Uterus (tissue), 4 donors: ENCODE measurements around the gene RAB27A. TPM values are rescaled to one million over a fixed set of nuclear protein-coding genes. Genes with fewer than 3 reads are reported as not detected.

Source experiments
- DNase-seq, 2 donors: peaks; one replicate each; pipeline ENCODE4 v3.0.0-alpha.2; 2019 to 2020
- H3K27ac ChIP-seq, 2 donors: fragments of 200-600 bp; sonication (generic); 1 replicate in 1 of 2; 2 replicates in 1 of 2; pipeline ENCODE4 v1.5.1; 2016 to 2018
- H3K27me3 ChIP-seq, 2 donors: fragments of 200-600 bp; sonication (generic); one replicate each; pipeline ENCODE4 v1.5.1; 2018 to 2019; ENCODE audit warnings: control low read depth in 1 of 2
- H3K36me3 ChIP-seq, 2 donors: fragments of 200-600 bp; sonication (generic); one replicate each; pipeline ENCODE4 v1.5.1; 2019; ENCODE audit warnings: control low read depth in 1 of 2
- H3K4me1 ChIP-seq, 2 donors: fragments of 200-600 bp; sonication (generic); one replicate each; pipeline ENCODE4 v1.5.1; 2018 to 2019; ENCODE audit warnings: control low read depth in 1 of 2
- H3K4me3 ChIP-seq, 2 donors: fragments of 200-600 bp; sonication (generic); 1 replicate in 1 of 2; 2 replicates in 1 of 2; pipeline ENCODE4 v1.5.1; 2018 to 2019; ENCODE audit warnings: mild to moderate bottlenecking in 1 of 2
- H3K9me3 ChIP-seq, 2 donors: fragments of 200-600 bp; sonication (generic); one replicate each; pipeline ENCODE4 v1.5.1; 2019; ENCODE audit warnings: control low read depth in 1 of 2
- POLR2A ChIP-seq, 2 donors: fragments of 450-650 bp; IDR thresholded peaks; one replicate each; pipeline ENCODE4 v1.6.1; 2016; ENCODE audit warnings: antibody characterized with exemption in 2 of 2, mild to moderate bottlenecking in 1 of 2, moderate library complexity in 1 of 2
- intact Hi-C: fragments of 100-400 bp; cut with DNase I; formaldehyde crosslinking; loops from one replicate; pipeline ENCODE4 v1.15.1; 2023; ENCODE audit warnings: low total_unique reads
- total RNA-seq, 4 donors: library from RNA; depleted of rRNA in 3 of 4; stranded (reverse); fragments of >200 nt in 3 of 4; gene quantifications; one replicate each; pipeline versions ENCODE4 v1.1.0 to v1.2.4, GENCODE V29; 2014 to 2023
- TF ChIP-seq, protein P1 (sequence below), 4 experiments: fragments of 200-600 bp in 2 of 4; fragments of 450-650 bp in 2 of 4; sonication (generic) in 2 of 4; IDR thresholded peaks; one replicate each; pipeline ENCODE4 v1.5.1; 2016 to 2019; ENCODE audit warnings: antibody characterized with exemption in 4 of 4, mild to moderate bottlenecking in 2 of 4, moderate library complexity in 1 of 4
- donor health status: DM: yes; HTN: yes; CAD: no.

The RAB27A gene
- total RNA-seq, 4 donors from 2014 or later = 6.4 to 32.9 (median 16.5) TPM

DNA sequence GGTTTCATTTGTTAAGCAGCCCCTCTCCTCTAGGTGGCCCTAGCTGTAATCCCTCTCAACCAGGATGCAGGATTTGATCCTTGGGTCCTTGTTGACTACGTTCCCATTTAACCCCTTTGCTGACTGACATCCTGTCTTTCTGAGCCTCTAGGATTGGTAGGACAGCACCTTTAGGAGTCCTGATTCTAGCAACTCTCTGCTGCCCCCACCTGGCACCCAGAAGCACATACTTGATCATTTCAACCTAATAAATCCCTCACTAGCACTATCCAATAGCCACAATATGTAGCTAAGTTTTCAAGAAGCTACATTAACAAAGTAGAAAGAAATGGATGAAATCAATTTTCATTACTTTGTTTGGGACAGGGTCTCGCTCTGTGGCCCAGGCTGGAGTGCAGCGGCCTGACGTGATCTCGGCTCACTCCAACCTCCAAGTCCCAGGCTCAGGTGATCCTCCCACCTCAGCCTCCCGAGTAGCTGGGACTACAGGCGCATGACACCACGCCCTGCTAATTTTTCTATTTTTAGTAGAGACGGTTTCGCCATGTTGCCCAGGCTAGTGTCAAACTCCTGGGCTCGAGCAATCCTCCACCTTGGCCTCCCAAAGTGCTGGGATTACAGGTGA, 121.2 kb downstream of the RAB27A start:
- H3K4me3 ChIP-seq = no peak overlapping the region
- H3K36me3 ChIP-seq = no peaks in the 10 kb centered on the region
- H3K9me3 ChIP-seq = no peaks in the 10 kb centered on the region
- TF ChIP-seq, protein P1, sequence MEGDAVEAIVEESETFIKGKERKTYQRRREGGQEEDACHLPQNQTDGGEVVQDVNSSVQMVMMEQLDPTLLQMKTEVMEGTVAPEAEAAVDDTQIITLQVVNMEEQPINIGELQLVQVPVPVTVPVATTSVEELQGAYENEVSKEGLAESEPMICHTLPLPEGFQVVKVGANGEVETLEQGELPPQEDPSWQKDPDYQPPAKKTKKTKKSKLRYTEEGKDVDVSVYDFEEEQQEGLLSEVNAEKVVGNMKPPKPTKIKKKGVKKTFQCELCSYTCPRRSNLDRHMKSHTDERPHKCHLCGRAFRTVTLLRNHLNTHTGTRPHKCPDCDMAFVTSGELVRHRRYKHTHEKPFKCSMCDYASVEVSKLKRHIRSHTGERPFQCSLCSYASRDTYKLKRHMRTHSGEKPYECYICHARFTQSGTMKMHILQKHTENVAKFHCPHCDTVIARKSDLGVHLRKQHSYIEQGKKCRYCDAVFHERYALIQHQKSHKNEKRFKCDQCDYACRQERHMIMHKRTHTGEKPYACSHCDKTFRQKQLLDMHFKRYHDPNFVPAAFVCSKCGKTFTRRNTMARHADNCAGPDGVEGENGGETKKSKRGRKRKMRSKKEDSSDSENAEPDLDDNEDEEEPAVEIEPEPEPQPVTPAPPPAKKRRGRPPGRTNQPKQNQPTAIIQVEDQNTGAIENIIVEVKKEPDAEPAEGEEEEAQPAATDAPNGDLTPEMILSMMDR (IDR thresholded peaks at IDR 0.05) = peak in 2 of 4 experiments; percentile 35 to 39
- no peak for TF ChIP-seq POLR2A (IDR thresholded peaks at IDR 0.05)
- H3K27ac ChIP-seq = no peak overlapping the region
- H3K4me1 ChIP-seq = no peaks in the 10 kb centered on the region
- DNase-seq = no peak
- intact Hi-C loops = no loop called here
- no peaks in the 10 kb centered on the region for H3K27me3 ChIP-seq

DNA sequence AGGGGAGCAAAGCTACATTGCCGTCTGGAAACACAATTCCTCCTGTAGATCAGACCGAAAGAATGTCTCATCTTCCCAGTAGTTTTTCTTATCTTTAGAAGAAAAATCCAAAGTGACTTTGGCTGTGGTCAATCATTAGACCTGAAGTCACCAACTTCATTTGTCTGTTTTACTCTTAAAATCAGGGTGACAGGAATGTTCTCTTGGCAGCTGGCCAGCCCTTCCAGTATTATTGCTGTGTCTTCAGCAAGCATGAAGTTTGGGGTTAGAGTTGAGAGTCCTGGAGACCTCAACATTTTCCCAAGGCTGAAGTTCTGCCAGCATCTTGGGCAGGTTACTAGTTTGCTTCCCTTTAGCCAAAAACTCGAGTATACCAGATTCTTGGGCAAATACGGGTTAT, 125.3 kb downstream of the RAB27A start:
- intact Hi-C loops = no loop called here
- Histone ChIP-seq H3K27ac (no peak overlapping the region), H3K4me1 (no peaks in the 10 kb centered on the region), H3K27me3 (no peaks in the 10 kb centered on the region), H3K36me3 (no peaks in the 10 kb centered on the region), H3K9me3 (no peaks in the 10 kb centered on the region), H3K4me3 (no peak overlapping the region)
- no peak for TF ChIP-seq POLR2A (IDR thresholded peaks at IDR 0.05)
- TF ChIP-seq, protein P1 (IDR thresholded peaks at IDR 0.05) = no peak
- DNase-seq = no peak

Other genes starting within 250 kb of the RAB27A start
- 100 to 1,000 TPM; 116 to 162 (median 120) TPM for gene RSL24D1, start 92.9 kb downstream of the RAB27A start, total RNA-seq
- gene PIGBOS1, start 29.3 kb upstream of the RAB27A start, total RNA-seq = 10 to 100 TPM in 3 of 4 donors, under 1 TPM in 1; 0.59 to 25.9 (median 14.2) TPM
- 10 to 100 TPM in 2 of 4 donors, 1 to 10 TPM in 1, under 1 TPM in 1; 0.51 to 22.3 (median 10.9) TPM for gene PIGB, start 29.4 kb upstream of the RAB27A start, total RNA-seq
- gene CCPG1, start 118.5 kb upstream of the RAB27A start, total RNA-seq = 10 to 100 TPM; 50.1 to 79.7 (median 68.3) TPM
- gene PIERCE2, start 118.7 kb upstream of the RAB27A start, total RNA-seq = 1 to 10 TPM in 1 of 4 donors, not detected in 3; 1.4 TPM
- gene DNAAF4, start 218.4 kb upstream of the RAB27A start, total RNA-seq = 1 to 10 TPM in 3 of 4 donors, not detected in 1; 1.5 to 5.3 (median 1.6) TPM